GM12891 (cell line): Measurements from ENCODE around the gene KYAT1.

Experiments used
- POLR2A ChIP-seq: IDR thresholded peaks from 2 replicates; pipeline ENCODE4 v1.6.1; 2011; ENCODE audit warnings: low read depth, low read length, control low read depth
- POLR2AphosphoS5 ChIP-seq: IDR thresholded peaks from 2 replicates; pipeline ENCODE4 v1.6.1; 2011; ENCODE audit warnings: low read depth, low read length, control low read depth
- TAF1 ChIP-seq: IDR thresholded peaks from 2 replicates; pipeline ENCODE4 v1.6.1; 2011; ENCODE audit warnings: low read depth, low read length, control low read depth

- TF ChIP-seq POLR2A: no peak
- TF ChIP-seq TAF1: no peak
- TF ChIP-seq POLR2AphosphoS5: no peak
These were observed 30.6 kb upstream of the KYAT1 start for GRCh38 chr9:128912270-128912853.
